Endometrial microvascular endothelial cells (primary cell): Measurements from ENCODE around the gene TOPBP1. TPM values are rescaled to one million over a fixed set of nuclear protein-coding genes. Genes with fewer than 3 reads are reported as not detected.

ENCODE experiments used
- total RNA-seq: library from RNA; depleted of rRNA; stranded (reverse); fragments of >200 nt; gene quantifications from one replicate; pipeline ENCODE4 v1.2.3, GENCODE V29; 2015; ENCODE audit errors: inconsistent ontology term

TOPBP1 gene
- total RNA-seq, 1 donor from 2014 or later: 39.8 TPM

Other genes with a start within 250 kb of the TOPBP1 start
- gene CDV3, start 88.3 kb downstream of the TOPBP1 start, total RNA-seq: 244 TPM
- gene TF, start 84.5 kb upstream of the TOPBP1 start, total RNA-seq: not detected
- gene SRPRB, start 143.9 kb upstream of the TOPBP1 start, total RNA-seq: 122 TPM
- gene RAB6B, start 233.9 kb upstream of the TOPBP1 start, total RNA-seq: 1.6 TPM